ENCODE results near the gene TPRG1L.

TPRG1L gene

DNA sequence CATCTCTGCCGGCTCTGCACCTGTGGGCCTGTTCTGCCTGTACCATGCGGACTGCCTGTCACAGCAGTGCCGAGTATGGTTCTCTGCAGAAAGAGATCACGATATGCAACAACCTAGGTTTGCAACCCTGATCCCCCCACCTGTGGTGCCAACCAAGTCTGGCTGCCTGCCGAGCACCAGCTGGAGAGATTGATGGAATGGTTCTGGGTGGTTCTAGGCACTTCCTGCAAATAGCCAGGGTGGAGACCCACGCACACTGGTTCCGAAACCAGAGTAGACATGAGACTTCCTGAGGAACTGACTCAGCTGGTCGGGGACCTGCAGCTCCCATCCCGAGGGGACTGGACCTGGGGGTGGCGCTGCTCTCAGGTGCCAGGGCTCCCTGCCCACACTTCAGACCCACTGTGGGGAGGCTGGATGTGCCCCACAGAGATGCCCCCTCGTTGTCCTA, 5.4 kb downstream of the TPRG1L start:
- FAIRE-seq: no peak

DNA sequence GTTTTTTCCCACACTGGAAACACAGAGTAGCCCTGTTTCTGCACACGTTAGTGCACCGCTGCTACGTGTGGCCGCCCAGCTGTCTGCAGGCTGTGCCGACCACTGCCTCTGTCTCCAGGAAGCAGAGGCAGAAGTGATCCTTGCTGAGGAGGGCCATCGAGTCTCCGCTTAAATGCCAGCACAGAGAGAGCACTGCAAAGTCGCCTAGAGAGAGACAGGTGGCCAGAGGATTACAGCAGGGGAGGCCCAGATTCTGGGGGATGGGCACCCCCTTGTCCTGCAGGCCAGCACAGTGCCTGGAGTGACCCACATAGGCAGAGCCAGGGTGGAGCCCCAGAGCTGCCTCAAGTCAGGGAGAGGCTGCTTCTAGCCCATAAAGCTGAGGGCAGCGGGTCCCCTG, 6.1 kb downstream of the TPRG1L start:
- FAIRE-seq: no peak

GRCh38 chr1:3631320-3632260, 6.8 kb downstream of the TPRG1L start:
- no peak for FAIRE-seq

DNA sequence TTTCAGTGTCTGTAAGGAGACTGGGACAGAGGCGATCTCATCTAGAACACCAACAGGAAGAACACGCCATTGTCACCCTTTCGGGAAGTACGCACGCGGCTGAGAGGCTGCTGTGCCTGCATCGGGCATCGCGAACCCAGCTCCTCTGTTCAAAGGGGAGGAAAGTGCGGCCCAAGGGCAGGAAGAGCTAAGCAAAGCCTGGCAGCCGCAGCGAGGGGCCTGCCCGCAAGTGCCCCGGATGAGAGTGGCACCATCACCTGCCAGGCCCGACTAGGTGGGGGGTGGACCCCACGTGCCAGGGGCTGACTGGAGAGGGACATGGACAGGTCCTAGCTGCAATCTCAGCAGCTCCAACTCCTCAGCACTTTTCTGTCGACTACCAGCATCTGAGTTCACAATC, 7.5 kb downstream of the TPRG1L start:
- FAIRE-seq: no peak

DNA sequence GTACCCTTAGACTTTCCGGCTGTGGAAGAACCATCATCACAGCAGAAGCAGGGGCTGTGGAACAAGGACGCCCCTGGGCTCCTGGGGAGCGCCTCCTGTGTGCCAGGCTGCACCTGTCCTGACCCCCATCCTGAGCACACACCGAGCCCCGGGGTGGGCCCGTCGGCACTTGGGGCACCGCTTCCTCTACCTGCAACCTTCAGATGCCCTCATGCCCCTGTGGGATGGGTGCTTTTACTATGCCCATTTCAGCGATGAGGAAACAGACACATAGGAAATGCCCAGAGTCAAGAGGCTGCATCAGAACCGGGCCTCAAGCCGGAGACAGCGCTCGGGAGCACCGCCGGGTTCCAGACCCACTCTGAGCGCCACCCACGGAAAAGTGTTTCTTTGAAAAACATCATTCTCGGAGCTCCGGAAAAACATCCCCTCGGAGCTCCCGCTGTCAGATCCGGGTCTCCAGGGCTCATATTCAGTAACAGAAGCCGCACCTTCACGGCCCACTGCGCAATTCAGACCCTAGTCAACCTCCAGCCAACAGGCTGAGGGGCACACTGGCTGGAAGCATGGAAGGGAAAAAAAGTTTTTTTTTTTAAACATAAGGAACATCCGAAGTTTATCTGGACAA, 8.0 kb downstream of the TPRG1L start:
- FAIRE-seq: no peak

GRCh38 chr1:3633344-3634058, 8.7 kb downstream of the TPRG1L start:
- FAIRE-seq: no peak

DNA sequence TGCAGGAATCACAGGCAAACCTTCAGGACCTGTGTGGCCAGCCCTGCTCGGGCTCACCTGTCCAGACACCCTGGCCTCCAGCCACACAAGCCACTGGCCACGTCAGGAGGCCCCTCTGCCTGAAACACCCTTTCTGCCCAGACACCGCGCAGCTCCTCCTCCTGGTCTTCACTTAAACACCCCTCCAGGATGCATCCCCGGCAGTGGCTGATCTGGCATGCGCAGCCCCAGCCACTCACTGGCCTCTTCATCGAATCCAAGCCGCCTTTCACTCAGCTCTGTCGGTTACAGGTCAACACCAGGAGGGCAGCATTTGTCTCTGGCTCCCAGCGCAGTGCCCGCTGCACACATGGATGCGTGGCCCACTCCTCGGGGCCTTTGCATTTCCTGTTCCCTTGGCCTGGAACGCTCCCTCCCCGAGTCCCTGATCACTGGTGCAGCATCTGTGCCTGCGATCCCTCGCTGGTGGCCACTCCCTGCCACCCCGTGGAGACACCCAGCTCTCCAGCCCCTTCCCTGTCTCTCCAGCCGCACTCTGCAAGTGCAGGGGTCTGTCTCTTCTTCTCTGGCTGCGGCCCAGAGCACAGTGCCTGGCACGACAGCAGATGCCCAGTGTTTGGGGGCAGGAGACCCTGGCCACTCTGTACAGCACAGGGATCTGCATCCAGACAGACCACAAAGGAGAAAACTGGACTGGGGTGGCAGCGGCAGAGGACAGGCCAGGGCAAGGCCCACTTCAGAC, 9.4 kb downstream of the TPRG1L start:
- no peak for FAIRE-seq

DNA sequence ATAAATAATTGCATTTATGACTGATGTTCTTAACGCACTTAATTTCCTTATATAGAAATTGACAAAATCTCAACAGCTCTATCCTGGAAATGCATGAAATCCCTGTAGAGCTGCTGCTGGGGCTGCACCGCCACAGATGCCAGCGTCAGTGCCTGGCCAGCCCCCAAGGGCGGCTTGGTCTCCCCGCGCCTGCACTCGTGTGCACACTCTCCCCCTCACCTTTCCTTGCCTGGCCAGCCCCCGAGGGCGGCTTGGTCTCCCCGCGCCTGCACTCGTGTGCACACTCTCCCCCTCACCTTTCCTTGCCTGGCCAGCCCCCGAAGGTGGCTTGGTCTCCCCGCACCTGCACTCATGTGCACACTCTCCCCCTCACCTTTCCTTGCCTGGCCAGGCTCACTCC, 11.3 kb downstream of the TPRG1L start:
- no peak for FAIRE-seq

DNA sequence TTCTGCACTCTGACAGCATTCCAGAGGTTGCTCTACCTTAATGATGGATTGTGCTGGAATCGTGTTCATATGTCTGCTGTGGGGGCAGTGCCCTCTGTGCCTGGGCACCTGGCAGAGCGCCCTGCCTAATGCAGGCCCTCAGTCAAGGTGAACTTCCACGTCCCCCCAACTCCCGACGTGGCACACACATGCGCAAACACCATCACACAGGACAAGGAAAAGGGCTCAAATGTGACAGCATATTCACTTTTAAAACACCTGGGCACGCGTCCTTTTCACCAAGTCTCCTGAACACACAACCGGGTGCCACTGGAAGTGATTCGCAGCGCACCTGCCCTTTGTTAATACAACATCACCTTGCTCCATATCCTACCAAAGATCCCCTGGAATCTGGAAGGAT, 11.7 kb downstream of the TPRG1L start:
- FAIRE-seq: no peak

- FAIRE-seq: no peak
Observed at GRCh38 chr1:3638027-3638426, 13.2 kb downstream of the TPRG1L start.

DNA sequence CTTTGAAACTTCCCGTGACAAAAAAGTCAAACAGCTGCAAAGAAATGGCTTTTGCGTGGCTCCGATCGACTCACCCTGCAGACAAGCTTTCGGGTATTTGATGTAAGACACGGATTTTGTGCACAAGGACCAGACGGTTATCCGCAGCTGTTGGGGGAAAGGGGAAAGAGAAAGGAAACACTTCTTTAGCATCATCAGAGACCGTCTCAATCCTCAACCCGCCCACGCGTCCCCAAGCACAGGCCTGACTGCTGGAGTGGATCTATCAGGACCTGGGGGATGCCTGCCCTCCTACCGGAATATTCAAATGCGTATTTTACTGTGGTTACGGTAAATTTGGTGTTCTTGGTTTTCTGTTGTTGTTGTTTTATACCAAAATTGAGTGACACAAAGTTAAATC, 13.9 kb downstream of the TPRG1L start:
- no peak for FAIRE-seq

- FAIRE-seq: no peak
Observed at GRCh38 chr1:3639397-3639911, 14.6 kb downstream of the TPRG1L start.

DNA sequence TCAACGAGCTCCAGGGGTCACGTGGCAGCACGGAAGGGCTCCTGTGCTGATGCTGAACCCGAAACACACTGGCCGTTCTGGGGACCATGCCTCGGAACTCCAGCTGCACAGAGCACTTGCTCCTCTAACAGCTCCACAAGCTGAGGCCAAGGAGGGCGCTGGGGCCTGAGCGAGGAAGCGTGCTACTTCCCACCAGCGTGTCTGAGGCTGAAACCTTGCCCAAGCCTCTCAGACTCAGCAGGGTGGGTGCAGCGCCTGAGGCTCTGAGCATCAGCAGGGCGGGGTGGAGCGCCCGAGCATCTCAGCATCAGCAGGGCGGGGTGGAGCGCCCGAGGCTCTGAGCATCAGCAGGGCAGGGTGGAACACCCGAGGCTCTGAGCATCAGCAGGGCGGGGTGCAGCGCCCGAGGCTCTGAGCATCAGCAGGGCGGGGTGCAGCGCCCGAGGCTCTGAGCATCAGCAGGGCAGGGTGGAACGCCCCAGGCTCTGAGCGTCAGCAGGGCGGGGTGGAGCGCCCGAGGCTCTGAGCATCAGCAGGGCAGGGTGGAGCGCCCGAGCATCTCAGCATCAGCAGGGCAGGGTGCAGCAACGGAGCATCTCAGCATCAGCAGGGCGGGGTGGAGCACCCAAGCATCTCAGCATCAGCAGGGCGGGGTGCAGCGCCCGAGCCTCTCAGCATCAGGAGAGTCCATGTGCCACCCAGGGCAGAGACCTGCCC, 15.5 kb downstream of the TPRG1L start:
- FAIRE-seq: no peak

- FAIRE-seq: no peak
Observed at GRCh38 chr1:3641046-3641760, 16.4 kb downstream of the TPRG1L start.

GRCh38 chr1:3641816-3642215, 17.0 kb downstream of the TPRG1L start:
- no peak for FAIRE-seq

- no peak for FAIRE-seq
Observed at GRCh38 chr1:3642919-3643675, 18.3 kb downstream of the TPRG1L start.

GRCh38 chr1:3644273-3644672, 19.5 kb downstream of the TPRG1L start:
- no peak for FAIRE-seq

DNA sequence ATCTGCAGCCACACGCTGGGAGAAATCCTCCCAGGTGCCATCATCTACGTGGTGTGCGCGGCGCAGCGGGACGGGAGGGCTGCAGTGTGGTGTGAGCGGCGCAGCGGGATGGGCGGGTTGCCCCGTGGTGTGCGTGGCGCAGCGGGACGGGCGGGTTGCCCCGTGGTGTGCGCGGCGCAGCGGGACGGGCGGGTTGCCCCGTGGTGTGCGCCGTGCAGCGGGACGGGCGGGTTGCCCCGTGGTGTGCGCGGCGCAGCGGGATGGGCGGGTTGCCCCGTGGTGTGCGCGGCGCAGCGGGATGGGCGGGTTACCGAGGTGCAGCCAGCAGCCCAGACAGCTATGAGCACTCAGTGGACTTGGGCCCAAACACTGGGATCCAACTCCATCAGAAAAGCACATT, 20.4 kb downstream of the TPRG1L start:
- no peak for FAIRE-seq

- no peak for FAIRE-seq
Observed at GRCh38 chr1:3645666-3646355, 21.0 kb downstream of the TPRG1L start.

DNA sequence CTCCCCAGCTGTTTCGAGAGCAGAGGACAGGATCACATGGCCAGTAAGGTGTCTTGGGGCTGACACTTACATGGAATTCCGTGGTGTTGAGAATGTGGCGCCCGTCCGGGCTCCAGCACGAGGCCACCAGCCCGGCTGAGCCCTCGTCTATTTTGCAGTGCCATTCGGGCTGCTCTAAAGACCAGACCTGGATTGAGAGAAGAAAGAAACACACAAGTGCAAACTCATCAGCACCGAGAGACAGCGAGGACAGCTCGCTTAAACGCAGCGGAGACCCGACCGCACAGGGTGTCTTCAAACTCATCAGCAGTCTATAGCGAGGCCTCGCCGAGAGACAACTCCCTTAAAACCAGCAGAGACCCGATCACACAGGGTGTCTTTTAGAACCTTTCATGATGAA, 21.8 kb downstream of the TPRG1L start:
- no peak for FAIRE-seq

Measured in islet of Langerhans (tissue), 1 donor.